GM21515 (cell line): ENCODE measurements around the gene SPATA20.

Source experiments
- ATAC-seq: cut with Tn5 transposase; IDR thresholded peaks from one replicate; pipeline ENCODE4 v1.9.1; 2021; ENCODE audit not compliant: unreplicated experiment

Gene SPATA20

GRCh38 chr17:50538549-50539410 lies 8.2 kb upstream of the SPATA20 start:
- ATAC-seq, result no peak

- no peak for ATAC-seq
Observed at GRCh38 chr17:50539762-50540559, 7.0 kb upstream of the SPATA20 start.

DNA sequence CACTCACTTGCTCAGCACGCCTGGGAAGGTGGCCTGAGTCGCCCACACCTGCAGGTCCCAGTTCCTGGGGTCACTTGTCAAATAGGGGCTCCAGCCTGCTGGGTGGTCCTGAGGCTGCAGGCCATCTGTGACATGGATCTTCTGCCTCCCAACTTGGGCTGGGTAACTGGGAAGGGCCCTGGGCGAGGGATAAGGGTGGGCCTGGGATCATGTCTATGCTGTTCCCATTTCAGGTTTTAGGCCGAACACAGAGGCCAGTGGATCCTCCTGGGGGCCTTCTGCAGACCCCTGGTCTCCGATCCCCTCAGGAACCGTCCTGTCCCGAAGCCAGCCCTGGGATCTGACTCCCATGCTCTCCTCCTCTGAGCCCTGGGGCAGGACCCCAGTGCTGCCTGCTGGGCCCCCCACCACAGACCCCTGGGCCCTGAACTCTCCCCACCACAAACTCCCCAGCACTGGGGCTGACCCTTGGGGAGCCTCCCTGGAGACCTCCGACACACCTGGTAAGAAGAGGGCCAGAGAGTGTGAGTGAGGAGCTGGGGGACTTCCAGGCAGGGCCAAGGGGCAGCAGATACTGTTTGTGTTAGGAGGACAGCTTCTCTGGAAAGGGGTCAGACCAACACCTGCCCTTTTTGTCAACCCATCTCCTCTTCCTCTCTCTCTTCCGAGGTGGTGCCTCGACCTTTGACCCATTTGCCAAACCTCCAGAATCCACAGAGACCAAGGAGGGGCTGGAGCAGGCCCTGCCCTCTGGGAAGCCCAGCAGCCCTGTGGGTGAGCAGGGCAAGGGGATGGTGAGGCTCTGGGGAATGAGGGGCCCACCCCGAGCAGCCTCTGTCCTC lies 6.2 kb upstream of the SPATA20 start:
- no peak for ATAC-seq

DNA sequence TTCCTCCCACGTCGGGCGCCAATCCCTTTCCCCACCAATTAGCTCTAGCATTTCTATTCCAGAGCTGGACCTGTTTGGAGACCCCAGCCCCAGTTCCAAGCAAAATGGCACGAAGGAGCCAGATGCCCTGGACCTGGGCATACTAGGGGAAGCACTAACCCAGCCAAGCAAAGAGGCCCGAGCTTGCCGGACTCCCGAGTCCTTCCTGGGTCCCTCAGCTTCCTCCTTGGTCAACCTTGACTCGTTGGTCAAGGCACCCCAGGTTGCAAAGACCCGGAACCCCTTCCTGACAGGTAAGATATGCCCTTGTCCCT lies 5.6 kb upstream of the SPATA20 start:
- ATAC-seq, result no peak

- ATAC-seq, result peak; percentile 69
Observed at GRCh38 chr17:50541716-50542688, 5.0 kb upstream of the SPATA20 start.

- ATAC-seq, result no peak
Observed at GRCh38 chr17:50542795-50543774, 3.9 kb upstream of the SPATA20 start.

GRCh38 chr17:50544516-50544915 lies 2.5 kb upstream of the SPATA20 start:
- no peak for ATAC-seq

DNA sequence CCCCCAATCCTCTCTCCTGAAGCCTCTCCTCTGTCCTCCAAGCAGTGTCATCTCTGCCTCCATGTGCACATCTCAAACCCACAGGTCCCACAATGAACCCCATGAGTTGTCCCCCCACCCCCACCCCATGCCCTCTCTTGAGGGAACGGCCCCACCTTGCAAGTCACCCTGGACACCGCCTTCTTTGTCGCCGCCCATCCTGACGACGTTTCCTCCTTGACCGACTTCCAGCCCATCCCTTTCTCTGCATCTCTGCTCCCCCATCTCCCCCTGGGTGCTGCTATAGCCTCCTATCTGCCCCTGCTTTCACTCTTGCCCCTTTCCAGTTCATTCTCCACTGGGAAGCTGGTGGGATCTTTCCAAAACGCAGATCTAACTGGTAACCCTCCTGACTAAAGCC lies 1.7 kb upstream of the SPATA20 start:
- no peak for ATAC-seq

DNA sequence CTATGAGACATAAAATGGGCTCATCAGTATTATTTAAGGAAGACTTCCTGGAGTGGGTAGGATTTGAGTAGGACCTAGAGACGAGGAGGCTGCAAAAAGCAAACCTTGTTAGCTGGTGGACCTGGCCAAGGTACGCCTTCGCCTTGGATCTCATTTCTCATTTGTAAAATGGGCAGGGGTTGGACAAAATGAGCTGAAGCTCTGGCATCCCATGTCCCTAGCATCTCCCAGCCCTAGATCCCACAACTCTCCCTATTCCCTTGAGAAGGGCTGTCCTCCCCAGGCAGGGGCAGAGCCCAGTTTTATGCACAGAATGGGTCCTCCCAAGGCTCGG lies 306 bp upstream of the SPATA20 start:
- no peak for ATAC-seq

DNA sequence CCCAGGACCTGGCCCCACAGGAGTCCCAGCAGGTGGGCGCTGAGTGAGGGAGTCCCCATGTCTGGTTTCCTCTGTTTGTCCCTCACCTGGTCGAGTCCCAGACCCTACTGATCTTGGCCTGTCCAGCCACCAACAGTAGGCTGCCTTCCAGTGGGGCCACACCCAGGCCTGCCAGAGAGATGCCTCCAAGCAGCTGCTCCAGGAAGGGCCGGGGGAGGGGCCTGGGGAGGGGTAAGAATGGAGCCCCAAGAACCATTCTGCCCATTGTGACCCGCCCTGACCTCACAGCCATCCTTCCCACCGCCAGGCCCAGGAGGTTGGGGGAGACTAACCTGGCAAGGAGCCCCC lies 736 bp downstream of the SPATA20 start:
- ATAC-seq, result no peak

GRCh38 chr17:50548831-50549230 lies 1.9 kb downstream of the SPATA20 start:
- ATAC-seq, result no peak

DNA sequence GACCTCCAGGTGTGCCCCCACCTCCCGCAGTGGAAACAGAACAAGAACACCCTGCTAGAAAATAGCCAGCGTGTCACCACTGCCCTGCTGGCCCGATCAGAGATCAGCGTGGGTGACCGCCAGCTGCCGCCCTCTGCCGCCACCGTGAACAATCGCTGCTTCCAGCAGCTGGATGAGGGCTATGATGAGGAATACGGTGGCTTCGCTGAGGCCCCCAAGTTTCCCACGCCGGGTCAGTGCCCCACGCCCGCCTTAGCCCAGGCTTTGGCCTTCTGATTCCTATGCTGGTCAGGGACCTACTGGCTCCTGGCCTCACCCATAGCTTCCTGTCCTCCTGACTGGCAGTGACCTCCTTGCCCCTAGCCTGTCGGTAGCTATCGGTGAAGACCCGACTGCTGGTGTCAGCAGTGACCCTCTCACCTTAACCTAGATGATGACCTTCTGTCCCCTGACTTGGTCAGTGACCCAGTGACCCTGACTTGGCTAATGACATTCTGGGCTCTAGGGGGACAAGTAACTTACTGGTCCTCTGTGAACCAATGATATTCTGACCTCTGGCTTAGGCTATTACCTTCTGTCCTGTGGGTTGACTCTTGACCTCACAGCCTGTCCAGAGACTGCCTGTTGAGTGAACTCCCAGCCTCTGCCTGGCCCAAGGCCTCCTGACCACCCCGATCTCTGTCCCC lies 2.4 kb downstream of the SPATA20 start:
- ATAC-seq, result no peak

DNA sequence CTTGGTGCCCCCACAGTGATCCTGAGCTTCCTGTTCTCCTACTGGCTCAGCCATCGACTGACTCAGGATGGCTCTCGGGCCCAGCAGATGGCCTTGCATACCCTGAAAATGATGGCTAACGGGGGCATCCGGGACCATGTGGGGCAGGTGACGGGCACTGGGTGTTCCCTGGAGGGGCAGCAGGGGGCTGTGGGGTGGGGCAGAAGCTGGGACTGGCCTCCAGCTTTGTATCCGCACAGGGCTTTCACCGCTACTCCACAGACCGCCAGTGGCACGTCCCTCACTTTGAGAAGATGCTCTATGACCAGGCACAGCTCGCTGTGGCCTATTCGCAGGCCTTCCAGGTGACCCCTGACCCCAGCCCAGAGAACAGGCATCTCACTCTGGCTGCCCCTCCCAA lies 3.0 kb downstream of the SPATA20 start:
- ATAC-seq, result no peak

GRCh38 chr17:50550661-50551432 lies 3.9 kb downstream of the SPATA20 start:
- no peak for ATAC-seq

DNA sequence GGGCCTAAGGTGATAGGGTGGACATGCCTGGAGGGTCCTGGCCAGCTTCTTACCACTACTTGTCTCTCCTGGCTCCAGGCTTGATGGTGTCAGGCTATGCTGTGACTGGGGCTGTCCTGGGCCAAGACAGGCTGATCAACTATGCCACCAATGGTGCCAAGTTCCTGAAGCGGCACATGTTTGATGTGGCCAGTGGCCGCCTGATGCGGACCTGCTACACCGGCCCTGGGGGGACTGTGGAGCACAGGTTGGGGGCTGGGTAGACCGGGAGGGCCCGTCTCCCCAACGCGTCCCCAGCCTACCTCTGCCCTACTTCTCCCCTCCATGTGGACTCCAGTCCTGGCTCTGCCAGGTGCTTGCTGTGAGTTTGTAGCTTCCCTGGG lies 4.5 kb downstream of the SPATA20 start:
- ATAC-seq, result no peak

DNA sequence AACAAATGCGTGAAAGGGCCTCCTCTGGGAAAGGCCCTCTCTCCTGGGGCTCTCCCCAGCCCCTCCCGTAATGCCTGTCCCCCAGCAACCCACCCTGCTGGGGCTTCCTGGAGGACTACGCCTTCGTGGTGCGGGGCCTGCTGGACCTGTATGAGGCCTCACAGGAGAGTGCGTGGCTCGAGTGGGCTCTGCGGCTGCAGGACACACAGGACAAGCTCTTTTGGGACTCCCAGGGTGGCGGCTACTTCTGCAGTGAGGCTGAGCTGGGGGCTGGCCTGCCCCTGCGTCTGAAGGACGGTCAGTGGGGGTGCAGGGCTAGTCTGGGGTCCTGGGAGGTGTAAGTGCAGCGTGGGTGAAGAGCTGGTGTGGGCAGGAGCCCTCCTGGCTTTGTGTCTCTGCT lies 4.9 kb downstream of the SPATA20 start:
- no peak for ATAC-seq

- no peak for ATAC-seq
Observed at GRCh38 chr17:50554201-50554600, 7.2 kb downstream of the SPATA20 start.

DNA sequence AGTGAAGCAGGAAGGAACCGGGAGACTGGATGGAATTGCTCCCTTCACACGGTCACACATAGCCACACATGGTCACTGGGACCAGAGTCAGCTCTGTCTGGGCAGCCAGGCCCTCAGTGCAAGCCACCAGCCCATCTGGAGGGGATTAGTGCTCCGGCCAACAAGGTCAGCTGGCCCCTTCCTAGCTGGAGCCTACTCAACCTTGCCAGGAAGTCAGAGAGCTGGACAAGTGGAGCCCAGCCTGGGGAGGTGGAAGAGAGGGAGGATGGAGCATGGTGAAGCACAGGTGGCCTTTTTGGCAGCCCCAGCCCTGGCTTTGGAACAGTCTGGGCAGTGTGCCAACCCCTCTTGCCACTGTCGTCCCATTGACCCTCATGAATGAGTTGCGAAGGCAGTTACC lies 9.8 kb downstream of the SPATA20 start:
- ATAC-seq, result no peak
